Fibroblast of lung (primary cell): Measurements from ENCODE around the gene FSD1L.

ENCODE experiments used
- CTCF ChIP-seq, 2 donors: IDR thresholded peaks in 1 of 2; conservative IDR thresholded peaks in 1 of 2; 1 replicate in 1 of 2; 2 replicates in 1 of 2; pipeline ENCODE4 v1.5.1; 2011 to 2012; ENCODE audit warnings: low read length in 2 of 2, control low read depth in 1 of 2, inconsistent platforms in 1 of 2, low read depth in 1 of 2, mild to moderate bottlenecking in 1 of 2
- EZH2 ChIP-seq: IDR thresholded peaks from 2 replicates; pipeline ENCODE4 v1.5.1; 2012; ENCODE audit warnings: low read length, control low read depth, mild to moderate bottlenecking; ENCODE audit errors: missing control alignments

- TF ChIP-seq CTCF (conservative IDR thresholded peaks at IDR 0.05 in 1 of 2, IDR thresholded peaks at IDR 0.05 in 1 of 2; ENCODE audit: low read depth in 1 of 2, low read length in 2 of 2) = no peak
- TF ChIP-seq EZH2 = no peak
Observed at GRCh38 chr9:105485131-105485530, 37.3 kb downstream of the FSD1L start.
